ENCODE data around the gene OSBP2.

OSBP2 gene

DNA sequence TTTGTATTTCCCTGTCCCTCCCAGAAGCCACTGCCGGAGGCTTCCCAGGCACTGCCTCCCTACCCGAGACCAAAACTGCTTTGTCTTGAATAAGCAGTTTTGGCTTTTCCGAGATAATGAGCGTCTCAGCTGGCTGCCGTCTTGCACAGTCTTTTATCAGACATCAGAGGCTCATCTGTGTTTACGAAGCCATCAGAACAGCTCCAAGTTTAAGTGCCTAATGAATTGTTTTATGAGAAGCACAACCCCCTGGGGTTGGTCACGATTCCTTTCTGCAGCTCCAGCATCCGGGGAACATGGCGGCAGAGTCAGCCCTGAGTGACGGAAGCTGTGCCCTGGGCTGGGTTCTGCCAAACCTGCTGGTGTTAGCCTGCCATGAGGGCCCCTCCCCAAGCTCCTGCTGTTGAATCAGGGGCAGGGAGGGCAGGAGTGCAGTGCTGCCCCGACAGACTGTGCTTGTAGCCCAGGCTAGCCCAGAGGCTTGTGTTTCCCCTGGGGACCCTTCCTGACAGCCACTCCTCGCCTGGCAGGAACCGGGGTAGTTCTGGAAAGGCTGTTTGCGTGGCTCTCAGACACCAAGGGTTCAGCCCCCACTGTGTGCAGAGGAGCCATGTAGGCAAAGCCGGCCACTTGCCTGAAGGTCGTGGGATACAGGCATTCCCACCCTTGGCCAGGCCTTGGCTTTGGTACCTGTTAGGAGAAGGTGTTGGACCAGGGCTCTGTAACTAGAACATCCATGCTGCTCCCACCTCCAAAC, 177.8 kb downstream of the OSBP2 start:
- no peak for ATAC-seq
- no peak for TF ChIP-seq ZNF565 (CRISPR knock-in tag; conservative IDR thresholded peaks at IDR 0.05; ENCODE audit: low read depth)
- TF ChIP-seq ISL1 (CRISPR knock-in tag; IDR thresholded peaks at IDR 0.05): no peak
- no peak for TF ChIP-seq ZNF70 (CRISPR knock-in tag; IDR thresholded peaks at IDR 0.05)
- no peak for TF ChIP-seq SNAI2 (CRISPR knock-in tag; IDR thresholded peaks at IDR 0.05)
- no peak for TF ChIP-seq RARB (CRISPR knock-in tag; IDR thresholded peaks at IDR 0.05)
- TF ChIP-seq ESRRG (CRISPR knock-in tag; IDR thresholded peaks at IDR 0.05): no peak
- no peak for TF ChIP-seq ZC3H10 (CRISPR knock-in tag; IDR thresholded peaks at IDR 0.05)

- TF ChIP-seq ZFP30 (CRISPR knock-in tag; IDR thresholded peaks at IDR 0.05) (no peak), PPARA (CRISPR knock-in tag; IDR thresholded peaks at IDR 0.05; ENCODE audit: borderline replicate concordance) (no peak), GLIS3 (CRISPR knock-in tag; IDR thresholded peaks at IDR 0.05) (no peak), ESRRG (CRISPR knock-in tag; IDR thresholded peaks at IDR 0.05) (no peak), OSR1 (CRISPR knock-in tag; IDR thresholded peaks at IDR 0.05) (no peak), CSDC2 (CRISPR knock-in tag; IDR thresholded peaks at IDR 0.05) (no peak), SNAI2 (CRISPR knock-in tag; IDR thresholded peaks at IDR 0.05) (no peak), TOX (CRISPR knock-in tag; IDR thresholded peaks at IDR 0.05; ENCODE audit: borderline replicate concordance) (no peak), ISL1 (CRISPR knock-in tag; IDR thresholded peaks at IDR 0.05) (no peak), BACH2 (CRISPR knock-in tag; IDR thresholded peaks at IDR 0.05; ENCODE audit: borderline replicate concordance) (no peak)
- TF ChIP-seq, protein P1, sequence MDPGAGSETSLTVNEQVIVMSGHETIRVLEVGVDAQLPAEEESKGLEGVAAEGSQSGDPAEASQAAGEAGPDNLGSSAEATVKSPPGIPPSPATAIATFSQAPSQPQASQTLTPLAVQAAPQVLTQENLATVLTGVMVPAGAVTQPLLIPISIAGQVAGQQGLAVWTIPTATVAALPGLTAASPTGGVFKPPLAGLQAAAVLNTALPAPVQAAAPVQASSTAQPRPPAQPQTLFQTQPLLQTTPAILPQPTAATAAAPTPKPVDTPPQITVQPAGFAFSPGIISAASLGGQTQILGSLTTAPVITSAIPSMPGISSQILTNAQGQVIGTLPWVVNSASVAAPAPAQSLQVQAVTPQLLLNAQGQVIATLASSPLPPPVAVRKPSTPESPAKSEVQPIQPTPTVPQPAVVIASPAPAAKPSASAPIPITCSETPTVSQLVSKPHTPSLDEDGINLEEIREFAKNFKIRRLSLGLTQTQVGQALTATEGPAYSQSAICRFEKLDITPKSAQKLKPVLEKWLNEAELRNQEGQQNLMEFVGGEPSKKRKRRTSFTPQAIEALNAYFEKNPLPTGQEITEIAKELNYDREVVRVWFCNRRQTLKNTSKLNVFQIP (CRISPR knock-in tag; IDR thresholded peaks at IDR 0.05; ENCODE audit: borderline replicate concordance, low read depth): no peak
- TF ChIP-seq, protein P2, sequence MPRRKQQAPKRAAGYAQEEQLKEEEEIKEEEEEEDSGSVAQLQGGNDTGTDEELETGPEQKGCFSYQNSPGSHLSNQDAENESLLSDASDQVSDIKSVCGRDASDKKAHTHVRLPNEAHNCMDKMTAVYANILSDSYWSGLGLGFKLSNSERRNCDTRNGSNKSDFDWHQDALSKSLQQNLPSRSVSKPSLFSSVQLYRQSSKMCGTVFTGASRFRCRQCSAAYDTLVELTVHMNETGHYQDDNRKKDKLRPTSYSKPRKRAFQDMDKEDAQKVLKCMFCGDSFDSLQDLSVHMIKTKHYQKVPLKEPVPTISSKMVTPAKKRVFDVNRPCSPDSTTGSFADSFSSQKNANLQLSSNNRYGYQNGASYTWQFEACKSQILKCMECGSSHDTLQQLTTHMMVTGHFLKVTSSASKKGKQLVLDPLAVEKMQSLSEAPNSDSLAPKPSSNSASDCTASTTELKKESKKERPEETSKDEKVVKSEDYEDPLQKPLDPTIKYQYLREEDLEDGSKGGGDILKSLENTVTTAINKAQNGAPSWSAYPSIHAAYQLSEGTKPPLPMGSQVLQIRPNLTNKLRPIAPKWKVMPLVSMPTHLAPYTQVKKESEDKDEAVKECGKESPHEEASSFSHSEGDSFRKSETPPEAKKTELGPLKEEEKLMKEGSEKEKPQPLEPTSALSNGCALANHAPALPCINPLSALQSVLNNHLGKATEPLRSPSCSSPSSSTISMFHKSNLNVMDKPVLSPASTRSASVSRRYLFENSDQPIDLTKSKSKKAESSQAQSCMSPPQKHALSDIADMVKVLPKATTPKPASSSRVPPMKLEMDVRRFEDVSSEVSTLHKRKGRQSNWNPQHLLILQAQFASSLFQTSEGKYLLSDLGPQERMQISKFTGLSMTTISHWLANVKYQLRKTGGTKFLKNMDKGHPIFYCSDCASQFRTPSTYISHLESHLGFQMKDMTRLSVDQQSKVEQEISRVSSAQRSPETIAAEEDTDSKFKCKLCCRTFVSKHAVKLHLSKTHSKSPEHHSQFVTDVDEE (CRISPR knock-in tag; IDR thresholded peaks at IDR 0.05): no peak
- ATAC-seq: no peak
These were observed 178.5 kb downstream of the OSBP2 start for GRCh38 chr22:30873086-30873650.

GRCh38 chr22:30873661-30874060, 179.0 kb downstream of the OSBP2 start:
- no peak for TF ChIP-seq GLIS3 (CRISPR knock-in tag; IDR thresholded peaks at IDR 0.05)
- TF ChIP-seq ESRRG (CRISPR knock-in tag; IDR thresholded peaks at IDR 0.05): no peak
- TF ChIP-seq CSRNP3 (CRISPR knock-in tag; IDR thresholded peaks at IDR 0.05): no peak
- no peak for TF ChIP-seq CSDC2 (CRISPR knock-in tag; IDR thresholded peaks at IDR 0.05)
- no peak for TF ChIP-seq RARB (CRISPR knock-in tag; IDR thresholded peaks at IDR 0.05)
- no peak for TF ChIP-seq TOX (CRISPR knock-in tag; IDR thresholded peaks at IDR 0.05; ENCODE audit: borderline replicate concordance)
- TF ChIP-seq, protein P1 (CRISPR knock-in tag; IDR thresholded peaks at IDR 0.05; ENCODE audit: borderline replicate concordance, low read depth): no peak
- no peak for TF ChIP-seq ZNF8 (CRISPR knock-in tag; IDR thresholded peaks at IDR 0.05)
- ATAC-seq: no peak

Data from SK-N-SH treated with all-trans-retinoic acid at 6 μM for 48 hours (cell line).